ENCODE results near the gene ZDHHC20. TPM values are rescaled to one million over a fixed set of nuclear protein-coding genes. Genes with fewer than 3 reads are reported as not detected.

ZDHHC20 gene
- total RNA-seq, 4 donors from 2014 or later: 75.8 to 90.2 (median 79.3) TPM

DNA sequence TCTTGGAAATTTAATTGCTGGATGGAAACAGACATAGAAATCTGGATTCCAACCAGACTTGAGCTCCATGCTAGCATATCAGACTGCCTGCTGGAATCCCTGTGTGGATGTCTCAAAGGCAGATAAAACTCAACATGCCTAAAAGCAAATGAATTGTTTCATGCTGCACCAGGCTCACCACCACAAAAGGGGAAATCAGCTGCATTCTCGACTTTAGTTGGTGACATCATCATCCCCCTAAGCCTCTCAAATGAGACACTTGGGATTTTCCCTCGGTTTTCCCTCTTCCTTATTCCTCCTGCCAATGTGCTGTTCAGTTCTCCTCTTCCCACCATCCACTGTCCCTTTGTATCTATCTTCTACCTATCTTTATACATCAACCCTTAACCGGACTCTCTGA, 134.3 kb downstream of the ZDHHC20 start:
- intact Hi-C loops (cut with DNase I): no loop called here
- peaks cover 0 to 6% of the 10 kb centered on the region in 2 donors for H3K4me1 ChIP-seq
- 54 to 56% methylated on average over 3 of the region's 3 CpGs for WGBS, 2 donors
- H3K27ac ChIP-seq: no peak overlapping the region
- H3K4me3 ChIP-seq (replicated peaks in 1 of 3): no peak overlapping the region
- H3K36me3 ChIP-seq: no peaks in the 10 kb centered on the region
- DNase-seq: no peak
- TF ChIP-seq, protein P1, sequence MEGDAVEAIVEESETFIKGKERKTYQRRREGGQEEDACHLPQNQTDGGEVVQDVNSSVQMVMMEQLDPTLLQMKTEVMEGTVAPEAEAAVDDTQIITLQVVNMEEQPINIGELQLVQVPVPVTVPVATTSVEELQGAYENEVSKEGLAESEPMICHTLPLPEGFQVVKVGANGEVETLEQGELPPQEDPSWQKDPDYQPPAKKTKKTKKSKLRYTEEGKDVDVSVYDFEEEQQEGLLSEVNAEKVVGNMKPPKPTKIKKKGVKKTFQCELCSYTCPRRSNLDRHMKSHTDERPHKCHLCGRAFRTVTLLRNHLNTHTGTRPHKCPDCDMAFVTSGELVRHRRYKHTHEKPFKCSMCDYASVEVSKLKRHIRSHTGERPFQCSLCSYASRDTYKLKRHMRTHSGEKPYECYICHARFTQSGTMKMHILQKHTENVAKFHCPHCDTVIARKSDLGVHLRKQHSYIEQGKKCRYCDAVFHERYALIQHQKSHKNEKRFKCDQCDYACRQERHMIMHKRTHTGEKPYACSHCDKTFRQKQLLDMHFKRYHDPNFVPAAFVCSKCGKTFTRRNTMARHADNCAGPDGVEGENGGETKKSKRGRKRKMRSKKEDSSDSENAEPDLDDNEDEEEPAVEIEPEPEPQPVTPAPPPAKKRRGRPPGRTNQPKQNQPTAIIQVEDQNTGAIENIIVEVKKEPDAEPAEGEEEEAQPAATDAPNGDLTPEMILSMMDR (IDR thresholded peaks at IDR 0.05): no peak
- TF ChIP-seq POLR2A (IDR thresholded peaks at IDR 0.05): no peak
- no peaks in the 10 kb centered on the region for H3K9me3 ChIP-seq
- no peaks in the 10 kb centered on the region for H3K27me3 ChIP-seq

DNA sequence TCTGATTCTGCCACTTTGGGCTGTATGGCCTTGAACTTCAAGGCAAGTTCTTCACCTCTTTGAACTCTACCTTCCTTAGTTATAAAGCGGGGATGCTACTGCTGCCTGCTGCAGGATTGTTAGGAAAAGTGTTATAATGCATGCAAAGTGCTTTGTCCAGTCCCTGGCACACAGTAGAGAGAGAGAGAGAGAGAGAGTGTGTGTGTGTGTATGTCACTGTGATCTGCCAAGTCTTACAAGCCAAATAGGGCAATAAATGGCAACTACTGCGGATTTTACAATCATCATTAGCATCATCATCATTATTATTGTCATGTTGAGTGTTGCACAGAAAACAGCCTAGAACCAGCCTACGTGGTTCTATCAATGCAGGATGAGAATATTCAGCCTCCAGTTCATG, 136.1 kb downstream of the ZDHHC20 start:
- DNase-seq: no peak
- no peaks in the 10 kb centered on the region for H3K27me3 ChIP-seq
- peaks cover 0 to 6% of the 10 kb centered on the region in 2 donors for H3K4me1 ChIP-seq
- no peak overlapping the region for H3K27ac ChIP-seq
- TF ChIP-seq POLR2A (IDR thresholded peaks at IDR 0.05): no peak
- TF ChIP-seq, protein P1 (IDR thresholded peaks at IDR 0.05): no peak
- no peaks in the 10 kb centered on the region for H3K36me3 ChIP-seq
- intact Hi-C loops (cut with DNase I): no loop called here
- H3K4me3 ChIP-seq (replicated peaks in 1 of 3): no peak overlapping the region
- 0 to 1% methylated on average over 3 of the region's 3 CpGs for WGBS, 2 donors
- H3K9me3 ChIP-seq: no peaks in the 10 kb centered on the region

Small RNAs within 50 kb of the gene (small RNA-seq; reads per million reads assigned to genes)
- not detected for gene RNA5SP25

Other genes starting within 250 kb of the ZDHHC20 start
- 100 to 1,000 TPM in 2 of 4 donors, 10 to 100 TPM in 2; 55.3 to 127 (median 92.9) TPM for gene MICU2, start 144.9 kb upstream of the ZDHHC20 start, total RNA-seq
- under 1 TPM; 0.11 to 0.46 (median 0.14) TPM for gene FGF9, start 211.8 kb upstream of the ZDHHC20 start, total RNA-seq

Measured in thyroid gland (tissue), 4 donors.